Measurements from ENCODE around the gene DICER1.

GRCh38 chr14:95085321-95085720 lies 72.0 kb downstream of the DICER1 start:
- TF ChIP-seq POLR2A (IDR thresholded peaks at IDR 0.05) (no peak), CTCF (IDR thresholded peaks at IDR 0.05) (no peak)
